Endothelial cell of umbilical vein (primary cell): ENCODE data around the gene ANO1.

ENCODE experiments used
- CTCF ChIP-seq, 2 donors: IDR thresholded peaks; 1 replicate in 1 of 2; 2 replicates in 1 of 2; pipeline ENCODE4 v1.5.1; 2011; ENCODE audit warnings: low read length in 2 of 2, mild to moderate bottlenecking in 2 of 2, moderate library complexity in 2 of 2, control low read depth in 1 of 2, inconsistent platforms in 1 of 2, low read depth in 1 of 2; ENCODE audit not compliant: insufficient read depth in 1 of 2; ENCODE audit errors: extremely low read depth in 1 of 2
- EZH2 ChIP-seq: IDR thresholded peaks from 2 replicates; pipeline ENCODE4 v1.6.1; 2012; ENCODE audit warnings: borderline replicate concordance, low read depth, mild to moderate bottlenecking, moderate library complexity, low read length, inconsistent platforms; ENCODE audit not compliant: severe bottlenecking
- POLR2A ChIP-seq: IDR thresholded peaks from 2 replicates; pipeline ENCODE4 v1.6.1; 2012; ENCODE audit warnings: low read depth, mild to moderate bottlenecking, control low read depth, low read length
- POLR2AphosphoS5 ChIP-seq: IDR thresholded peaks from 2 replicates; pipeline ENCODE4 v1.6.1; 2012; ENCODE audit warnings: low read depth, mild to moderate bottlenecking, control low read depth, low read length, moderate library complexity; ENCODE audit not compliant: insufficient read depth
- TF ChIP-seq, protein P1 (sequence below): IDR thresholded peaks from 2 replicates; pipeline ENCODE4 v1.6.1; 2011; ENCODE audit not compliant: insufficient read depth, insufficient read length

- TF ChIP-seq POLR2A (no peak), POLR2AphosphoS5 (no peak), CTCF (IDR thresholded peaks at IDR 0.05; ENCODE audit: extremely low read depth in 1 of 2, insufficient read depth in 1 of 2, low read depth in 1 of 2, low read length in 2 of 2) (no peak), EZH2 (no peak)
- TF ChIP-seq, protein P1, sequence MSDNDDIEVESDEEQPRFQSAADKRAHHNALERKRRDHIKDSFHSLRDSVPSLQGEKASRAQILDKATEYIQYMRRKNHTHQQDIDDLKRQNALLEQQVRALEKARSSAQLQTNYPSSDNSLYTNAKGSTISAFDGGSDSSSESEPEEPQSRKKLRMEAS: no peak
Measured at GRCh38 chr11:70073871-70074371, 4.2 kb upstream of the ANO1 start.
